Fibroblast of lung (primary cell): ENCODE data around the gene NT5C1B. TPM values are rescaled to one million over a fixed set of nuclear protein-coding genes. Genes with fewer than 3 reads are reported as not detected.
A peak's percentile ranks its signal among the peaks of the same experiment; 100 is the strongest.

Experiments used
- DNase-seq, 2 donors: peaks; one replicate each; pipeline versions ENCODE4 v3.0.0 to v3.0.0-alpha.2; 2010; ENCODE audit warnings: low read depth in 2 of 2
- H2AFZ ChIP-seq: 2 replicates; pipeline ENCODE4 v1.5.1; 2012; ENCODE audit warnings: low read length, control low read depth, inconsistent platforms
- H3K27ac ChIP-seq: 2 replicates; pipeline ENCODE4 v1.5.1; 2011; ENCODE audit warnings: low read length, control low read depth; ENCODE audit not compliant: insufficient read depth
- H3K27me3 ChIP-seq: 2 replicates; pipeline ENCODE4 v1.5.1; 2011; ENCODE audit warnings: mild to moderate bottlenecking, low read length; ENCODE audit not compliant: control insufficient read depth, insufficient read depth
- H3K36me3 ChIP-seq: 2 replicates; pipeline ENCODE4 v1.5.1; 2011; ENCODE audit warnings: low read length; ENCODE audit not compliant: control insufficient read depth, insufficient read depth
- H3K4me1 ChIP-seq: 2 replicates; pipeline ENCODE4 v1.5.1; 2011; ENCODE audit warnings: low read length; ENCODE audit not compliant: control insufficient read depth, insufficient read depth; ENCODE audit errors: extremely low read depth
- H3K4me2 ChIP-seq: 2 replicates; pipeline ENCODE4 v1.5.1; 2011; ENCODE audit warnings: low read length, control low read depth; ENCODE audit not compliant: insufficient read depth; ENCODE audit errors: extremely low read depth
- H3K4me3 ChIP-seq, 4 experiments: fragments of 200-600 bp in 1 of 4; sonication (generic) in 1 of 4; replicated peaks in 1 of 4; 2 replicates each; pipeline ENCODE4 v1.5.1; 2011 to 2016; ENCODE audit warnings: low read length in 4 of 4, low read depth in 3 of 4, mild to moderate bottlenecking in 3 of 4, control low read depth in 2 of 4, inconsistent platforms in 1 of 4, mixed read lengths in 1 of 4; ENCODE audit not compliant: insufficient read depth in 1 of 4; ENCODE audit errors: control extremely low read depth in 1 of 4
- H3K79me2 ChIP-seq: 2 replicates; pipeline ENCODE4 v1.5.1; 2012; ENCODE audit warnings: mild to moderate bottlenecking, low read length, inconsistent platforms; ENCODE audit not compliant: control insufficient read depth, insufficient read depth
- H3K9ac ChIP-seq: 2 replicates; pipeline ENCODE4 v1.5.1; 2011; ENCODE audit warnings: mild to moderate bottlenecking, low read length, control low read depth; ENCODE audit not compliant: insufficient read depth
- H3K9me3 ChIP-seq: 2 replicates; pipeline ENCODE4 v1.5.1; 2012; ENCODE audit warnings: low read depth, low read length; ENCODE audit not compliant: control insufficient read depth, insufficient read depth
- H4K20me1 ChIP-seq: 2 replicates; pipeline ENCODE4 v1.5.1; 2011; ENCODE audit warnings: low read length; ENCODE audit not compliant: control insufficient read depth, insufficient read depth; ENCODE audit errors: extremely low read depth
- CTCF ChIP-seq, 2 donors: IDR thresholded peaks in 1 of 2; conservative IDR thresholded peaks in 1 of 2; 1 replicate in 1 of 2; 2 replicates in 1 of 2; pipeline ENCODE4 v1.5.1; 2011 to 2012; ENCODE audit warnings: low read length in 2 of 2, control low read depth in 1 of 2, inconsistent platforms in 1 of 2, low read depth in 1 of 2, mild to moderate bottlenecking in 1 of 2
- EZH2 ChIP-seq: IDR thresholded peaks from 2 replicates; pipeline ENCODE4 v1.5.1; 2012; ENCODE audit warnings: low read length, control low read depth, mild to moderate bottlenecking; ENCODE audit errors: missing control alignments
- polyA plus RNA-seq, 2 donors: library from polyadenylated mRNA; depleted of rRNA in 1 of 2; stranded (reverse) in 1 of 2; unstranded in 1 of 2; fragments of >200 nt; gene quantifications; 2 replicates each; pipeline ENCODE4 v1.2.1, GENCODE V29; 2011 to 2012; ENCODE audit warnings: missing spikeins in 1 of 2
- total RNA-seq: library from RNA; depleted of rRNA; stranded (reverse); fragments of >200 nt; gene quantifications from 2 replicates; pipeline ENCODE4 v1.2.1, GENCODE V29; 2014

Gene NT5C1B
- total and polyA plus RNA-seq, 2 donors (not counting 1 experiment from before 2014, with no cell fraction given): not detected

- H2AFZ ChIP-seq: no peak overlapping the region
- DNase-seq: no peak
These were observed 48.5 kb downstream of the NT5C1B start for GRCh38 chr2:18540872-18541271.

GRCh38 chr2:18536697-18537096, 52.7 kb downstream of the NT5C1B start:
- no peak for DNase-seq
- Histone ChIP-seq H2AFZ (no peak overlapping the region), H3K36me3 (no peaks in the 10 kb centered on the region)

More at GRCh38 chr2:18540872-18541271, 48.5 kb downstream of the NT5C1B start:
- no peaks in the 10 kb centered on the region for H3K4me1 ChIP-seq
- no peaks in the 10 kb centered on the region for H3K36me3 ChIP-seq
- H3K4me2 ChIP-seq: no peak overlapping the region
- H3K4me3 ChIP-seq: no peak overlapping the region
- H3K79me2 ChIP-seq: no peaks in the 10 kb centered on the region
- no peaks in the 10 kb centered on the region for H4K20me1 ChIP-seq
- no peaks in the 10 kb centered on the region for H3K9me3 ChIP-seq
- no peaks in the 10 kb centered on the region for H3K27me3 ChIP-seq
- no peak overlapping the region for H3K9ac ChIP-seq
- H3K27ac ChIP-seq: no peak overlapping the region
- TF ChIP-seq CTCF (conservative IDR thresholded peaks at IDR 0.05 in 1 of 2, IDR thresholded peaks at IDR 0.05 in 1 of 2; ENCODE audit: low read depth in 1 of 2, low read length in 2 of 2) (no peak), EZH2 (no peak)

GRCh38 chr2:18536100-18536499, 53.3 kb downstream of the NT5C1B start:
- Histone ChIP-seq H3K27ac (no peak overlapping the region), H3K4me2 (no peak overlapping the region), H4K20me1 (no peaks in the 10 kb centered on the region), H3K36me3 (no peaks in the 10 kb centered on the region), H3K9me3 (no peaks in the 10 kb centered on the region), H3K4me3 (no peak overlapping the region), H3K4me1 (no peaks in the 10 kb centered on the region), H3K27me3 (no peaks in the 10 kb centered on the region), H3K79me2 (no peaks in the 10 kb centered on the region), H2AFZ (no peak overlapping the region), H3K9ac (no peak overlapping the region)
- TF ChIP-seq EZH2 (no peak), CTCF (conservative IDR thresholded peaks at IDR 0.05 in 1 of 2, IDR thresholded peaks at IDR 0.05 in 1 of 2; ENCODE audit: low read depth in 1 of 2, low read length in 2 of 2) (no peak)
- peak; percentile 50 to 54 for DNase-seq

More at GRCh38 chr2:18536697-18537096, 52.7 kb downstream of the NT5C1B start:
- Histone ChIP-seq H3K4me1 (no peaks in the 10 kb centered on the region), H4K20me1 (no peaks in the 10 kb centered on the region), H3K79me2 (no peaks in the 10 kb centered on the region), H3K9ac (no peak overlapping the region), H3K27ac (no peak overlapping the region), H3K9me3 (no peaks in the 10 kb centered on the region), H3K27me3 (no peaks in the 10 kb centered on the region), H3K4me3 (no peak overlapping the region), H3K4me2 (no peak overlapping the region)
- TF ChIP-seq CTCF (conservative IDR thresholded peaks at IDR 0.05 in 1 of 2, IDR thresholded peaks at IDR 0.05 in 1 of 2; ENCODE audit: low read depth in 1 of 2, low read length in 2 of 2) (no peak), EZH2 (no peak)
